Breast epithelium (tissue), 4 donors: ENCODE measurements around the gene MTERF1. TPM values are rescaled to one million over a fixed set of nuclear protein-coding genes. Genes with fewer than 3 reads are reported as not detected.

ENCODE experiments used
- DNase-seq, 2 donors: peaks; one replicate each; pipeline ENCODE4 v3.0.0-alpha.2; 2019; ENCODE audit warnings: low spot score in 2 of 2
- H3K27ac ChIP-seq, 2 donors: fragments of 200-600 bp; sonication (generic) in 1 of 2; one replicate each; pipeline ENCODE4 v1.5.1; 2016 to 2019; ENCODE audit warnings: mild to moderate bottlenecking in 1 of 2
- H3K27me3 ChIP-seq, 2 donors: fragments of 200-600 bp; sonication (generic) in 1 of 2; one replicate each; pipeline versions ENCODE4 v1.5.1 to v1.6.0; 2017 to 2019; ENCODE audit warnings: control low read depth in 1 of 2, mild to moderate bottlenecking in 1 of 2
- H3K36me3 ChIP-seq: fragments of 200-600 bp; one replicate; pipeline ENCODE4 v1.5.1; 2019
- H3K4me1 ChIP-seq, 2 donors: fragments of 200-600 bp; sonication (generic); one replicate each; pipeline ENCODE4 v1.5.1; 2016 to 2019; ENCODE audit warnings: control low read depth in 1 of 2
- H3K4me3 ChIP-seq, 3 donors: fragments of 200-600 bp; sonication (generic); 1 replicate in 2 of 3; 2 replicates in 1 of 3; pipeline ENCODE4 v1.5.1; 2016 to 2019; ENCODE audit warnings: mild to moderate bottlenecking in 3 of 3, moderate library complexity in 2 of 3
- H3K9me3 ChIP-seq, 2 donors: fragments of 200-600 bp; sonication (generic) in 1 of 2; one replicate each; pipeline ENCODE4 v1.5.1; 2016 to 2019; ENCODE audit warnings: control low read depth in 1 of 2
- CTCF ChIP-seq, 3 donors: fragments of 450-650 bp; IDR thresholded peaks; one replicate each; pipeline ENCODE4 v1.5.1; 2016 to 2017; ENCODE audit warnings: antibody characterized with exemption in 3 of 3, mild to moderate bottlenecking in 3 of 3, moderate library complexity in 3 of 3
- POLR2A ChIP-seq: fragments of 450-650 bp; IDR thresholded peaks from one replicate; pipeline ENCODE4 v1.6.1; 2016; ENCODE audit warnings: antibody characterized with exemption, mild to moderate bottlenecking, moderate library complexity
- POLR2AphosphoS5 ChIP-seq, 3 donors: sonication (generic); formaldehyde crosslinking; IDR thresholded peaks; one replicate each; pipeline ENCODE4 v1.6.1; 2017; ENCODE audit warnings: antibody characterized with exemption in 3 of 3
- intact Hi-C: fragments of 100-400 bp; cut with DNase I; formaldehyde crosslinking; loops from one replicate; pipeline ENCODE4 v1.15.1; 2023; ENCODE audit warnings: low total_unique reads
- total RNA-seq, 3 donors: library from RNA; depleted of rRNA; stranded (reverse); fragments of >200 nt; gene quantifications; one replicate each; pipeline ENCODE4 v1.1.0, GENCODE V29; 2016

Gene MTERF1
- total RNA-seq, 3 donors from 2014 or later = 11.5 to 18.6 (median 12.5) TPM

- H3K9me3 ChIP-seq = no peaks in the 10 kb centered on the region
- H3K27me3 ChIP-seq = no peaks in the 10 kb centered on the region
- intact Hi-C loops = no loop called here
- DNase-seq = no peak
- no peak for TF ChIP-seq POLR2AphosphoS5 (IDR thresholded peaks at IDR 0.05)
- no peak for TF ChIP-seq CTCF (IDR thresholded peaks at IDR 0.05)
- TF ChIP-seq POLR2A = no peak
- H3K4me3 ChIP-seq = no peak overlapping the region
- no peak overlapping the region for H3K27ac ChIP-seq
- no peaks in the 10 kb centered on the region for H3K4me1 ChIP-seq
- no peaks in the 10 kb centered on the region for H3K36me3 ChIP-seq
These were observed 35.5 kb upstream of the MTERF1 start for GRCh38 chr7:91916051-91916440.

GRCh38 chr7:91915401-91916050 is 35.0 kb upstream of the MTERF1 start:
- no peak for DNase-seq
- Histone ChIP-seq H3K4me1 (no peaks in the 10 kb centered on the region), H3K9me3 (no peaks in the 10 kb centered on the region), H3K4me3 (no peak overlapping the region), H3K27me3 (no peaks in the 10 kb centered on the region), H3K36me3 (no peaks in the 10 kb centered on the region), H3K27ac (no peak overlapping the region)
- TF ChIP-seq CTCF (IDR thresholded peaks at IDR 0.05) = no peak
- intact Hi-C loops = no loop called here

- H3K27me3 ChIP-seq = no peaks in the 10 kb centered on the region
- H3K4me3 ChIP-seq = no peak overlapping the region
- no peaks in the 10 kb centered on the region for H3K4me1 ChIP-seq
- DNase-seq = no peak
- H3K27ac ChIP-seq = no peak overlapping the region
- H3K36me3 ChIP-seq = no peaks in the 10 kb centered on the region
- no peaks in the 10 kb centered on the region for H3K9me3 ChIP-seq
- intact Hi-C loops = no loop called here
- no peak for TF ChIP-seq POLR2AphosphoS5 (IDR thresholded peaks at IDR 0.05)
- no peak for TF ChIP-seq POLR2A
- TF ChIP-seq CTCF (IDR thresholded peaks at IDR 0.05) = no peak
These were observed 33.1 kb upstream of the MTERF1 start for GRCh38 chr7:91913612-91914011.

- intact Hi-C loops = no loop called here
- Histone ChIP-seq H3K27me3 (no peaks in the 10 kb centered on the region), H3K9me3 (no peaks in the 10 kb centered on the region), H3K36me3 (no peaks in the 10 kb centered on the region), H3K4me1 (no peaks in the 10 kb centered on the region), H3K4me3 (no peak overlapping the region), H3K27ac (no peak overlapping the region)
- TF ChIP-seq POLR2A (no peak), CTCF (IDR thresholded peaks at IDR 0.05) (no peak), POLR2AphosphoS5 (IDR thresholded peaks at IDR 0.05) (no peak)
- no peak for DNase-seq
These were observed 32.0 kb upstream of the MTERF1 start for GRCh38 chr7:91912494-91912893.

- Histone ChIP-seq H3K4me3 (no peak overlapping the region), H3K36me3 (no peaks in the 10 kb centered on the region), H3K27ac (no peak overlapping the region), H3K4me1 (no peaks in the 10 kb centered on the region), H3K9me3 (no peaks in the 10 kb centered on the region), H3K27me3 (no peaks in the 10 kb centered on the region)
- intact Hi-C loops = no loop called here
- DNase-seq = no peak
- no peak for TF ChIP-seq CTCF (IDR thresholded peaks at IDR 0.05)
- TF ChIP-seq POLR2A = no peak
- TF ChIP-seq POLR2AphosphoS5 (IDR thresholded peaks at IDR 0.05) = no peak
These were observed 30.6 kb upstream of the MTERF1 start for GRCh38 chr7:91911121-91911520.
